Stimulated activated naive CD8-positive, alpha-beta T cell treated with anti-CD3 and anti-CD28 coated beads, Interleukin-15, Interleukin-2, amounts not matched to agents 100 ng/mL and 50 ng/mL, for 24 hours (primary cell): ENCODE results near the gene SELENOW.
"Not testable (repeated sequence)": the region's sequence is repeated elsewhere in the genome, so short reads cannot be mapped to it uniquely, and the experiment has no call there.

Experiments
- H3K27ac Mint-ChIP-seq: one replicate; pipeline ENCODE4 v1.8.0; 2021; ENCODE audit warnings: mild to moderate bottlenecking, mixed read lengths
- H3K27me3 Mint-ChIP-seq: one replicate; pipeline ENCODE4 v1.8.0; 2021; ENCODE audit warnings: mixed read lengths
- H3K36me3 Mint-ChIP-seq: one replicate; pipeline ENCODE4 v1.8.0; 2021; ENCODE audit warnings: low read depth, mixed read lengths
- H3K4me1 Mint-ChIP-seq: one replicate; pipeline ENCODE4 v1.8.0; 2021; ENCODE audit warnings: low read depth, mixed read lengths
- H3K4me3 Mint-ChIP-seq: one replicate; pipeline ENCODE4 v1.8.0; 2021; ENCODE audit warnings: mild to moderate bottlenecking, mixed read lengths
- H3K9me3 Mint-ChIP-seq: one replicate; pipeline ENCODE4 v1.8.0; 2021; ENCODE audit warnings: mixed read lengths

Gene SELENOW

DNA sequence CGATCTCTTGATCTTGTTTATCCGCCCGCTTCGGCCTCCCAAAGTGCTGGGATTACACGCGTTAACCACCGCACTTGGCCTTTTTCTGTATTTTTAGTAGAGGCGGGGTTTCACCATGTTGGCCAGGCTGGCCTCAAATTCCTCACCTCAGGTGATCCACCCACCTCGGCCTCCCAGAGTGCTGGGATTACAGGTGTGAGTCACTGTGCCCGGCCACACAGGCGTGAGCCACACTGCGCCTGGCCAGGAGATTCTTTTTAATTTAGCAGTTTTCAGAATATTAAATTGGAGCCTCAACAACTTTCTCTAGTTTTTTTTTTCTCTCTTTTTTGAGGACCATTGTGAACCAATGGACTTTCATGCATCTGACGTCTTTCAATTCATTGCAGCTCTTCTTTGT, 11.3 kb downstream of the SELENOW start:
- H3K4me3 Mint-ChIP-seq, H3K36me3 Mint-ChIP-seq, H3K27me3 Mint-ChIP-seq, H3K4me1 Mint-ChIP-seq, H3K27ac Mint-ChIP-seq, H3K9me3 Mint-ChIP-seq: not testable (repeated sequence)

DNA sequence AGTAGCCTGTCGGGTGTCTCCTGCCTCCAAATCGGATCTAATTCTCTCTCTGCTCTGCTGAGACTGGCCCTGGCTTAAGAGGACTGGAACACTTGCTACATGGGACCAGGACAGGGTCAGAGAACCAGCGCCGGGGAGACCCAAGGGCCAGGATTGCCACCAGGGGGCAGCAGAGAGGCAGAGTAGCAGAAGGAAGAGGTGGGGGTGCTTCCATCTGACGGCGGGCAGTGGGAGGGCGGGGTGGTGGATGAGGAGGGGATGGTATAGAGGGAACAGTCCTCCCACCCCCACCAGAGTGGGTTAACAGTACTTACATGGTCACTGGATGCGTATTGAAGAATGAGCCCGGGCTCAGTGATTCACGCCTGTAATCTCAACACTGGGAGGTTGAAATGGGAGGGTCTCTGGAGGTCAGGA, 11.9 kb downstream of the SELENOW start:
- no peak overlapping the region for H3K27ac Mint-ChIP-seq
- no peak overlapping the region for H3K4me3 Mint-ChIP-seq
- no peaks in the 10 kb centered on the region for H3K9me3 Mint-ChIP-seq
- peaks cover 3% of the 10 kb centered on the region for H3K36me3 Mint-ChIP-seq
- H3K27me3 Mint-ChIP-seq, result no peaks in the 10 kb centered on the region
- H3K4me1 Mint-ChIP-seq, result peaks cover 5% of the 10 kb centered on the region

GRCh38 chr19:47792616-47793015, 14.1 kb downstream of the SELENOW start:
- H3K4me1 Mint-ChIP-seq, result peaks cover 5% of the 10 kb centered on the region
- H3K27me3 Mint-ChIP-seq, result peaks cover 3% of the 10 kb centered on the region
- no peaks in the 10 kb centered on the region for H3K9me3 Mint-ChIP-seq
- no peaks in the 10 kb centered on the region for H3K36me3 Mint-ChIP-seq
- H3K4me3 Mint-ChIP-seq, result no peak overlapping the region
- no peak overlapping the region for H3K27ac Mint-ChIP-seq

DNA sequence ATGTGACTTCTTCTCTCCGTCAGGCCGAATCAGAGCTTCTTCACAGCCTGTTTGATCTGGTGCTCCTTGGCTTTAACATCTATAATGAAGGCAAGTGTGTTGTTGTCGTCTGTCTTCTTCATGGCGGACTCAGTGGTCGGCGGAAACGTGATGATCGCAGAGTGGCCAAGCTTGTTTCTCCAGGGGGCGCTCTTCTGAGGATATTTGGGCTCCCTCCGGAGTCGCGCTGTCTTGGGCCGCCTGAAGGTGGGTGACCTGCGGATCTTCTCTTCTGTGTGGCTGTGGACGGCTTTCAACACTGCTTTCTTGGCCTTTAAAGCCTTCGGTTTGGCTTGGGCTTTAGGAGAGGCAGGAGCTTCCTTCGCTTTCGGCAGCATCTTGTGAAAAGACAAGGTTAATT, 16.0 kb downstream of the SELENOW start:
- H3K9me3 Mint-ChIP-seq, result no peaks in the 10 kb centered on the region
- H3K36me3 Mint-ChIP-seq, result no peaks in the 10 kb centered on the region
- H3K4me1 Mint-ChIP-seq, result no peaks in the 10 kb centered on the region
- no peak overlapping the region for H3K4me3 Mint-ChIP-seq
- peaks cover 3% of the 10 kb centered on the region for H3K27me3 Mint-ChIP-seq
- no peak overlapping the region for H3K27ac Mint-ChIP-seq

GRCh38 chr19:47796785-47797184, 18.3 kb downstream of the SELENOW start:
- H3K27ac Mint-ChIP-seq, result no peak overlapping the region
- H3K27me3 Mint-ChIP-seq, result peaks cover 3% of the 10 kb centered on the region
- no peak overlapping the region for H3K4me3 Mint-ChIP-seq
- H3K36me3 Mint-ChIP-seq, result no peaks in the 10 kb centered on the region
- H3K4me1 Mint-ChIP-seq, result no peaks in the 10 kb centered on the region
- peaks cover 5% of the 10 kb centered on the region for H3K9me3 Mint-ChIP-seq

- no peak overlapping the region for H3K4me3 Mint-ChIP-seq
- no peak overlapping the region for H3K27ac Mint-ChIP-seq
- peaks cover 3% of the 10 kb centered on the region for H3K27me3 Mint-ChIP-seq
- peaks cover 5% of the 10 kb centered on the region for H3K9me3 Mint-ChIP-seq
- no peaks in the 10 kb centered on the region for H3K4me1 Mint-ChIP-seq
- no peaks in the 10 kb centered on the region for H3K36me3 Mint-ChIP-seq
Observed at GRCh38 chr19:47797996-47798903, 19.7 kb downstream of the SELENOW start.

- H3K36me3 Mint-ChIP-seq, result no peaks in the 10 kb centered on the region
- no peak overlapping the region for H3K27ac Mint-ChIP-seq
- H3K27me3 Mint-ChIP-seq, result peaks cover 3% of the 10 kb centered on the region
Observed at GRCh38 chr19:47798904-47799266, 20.4 kb downstream of the SELENOW start.

GRCh38 chr19:47801270-47801669, 22.8 kb downstream of the SELENOW start:
- H3K36me3 Mint-ChIP-seq, result no peaks in the 10 kb centered on the region
- no peaks in the 10 kb centered on the region for H3K4me1 Mint-ChIP-seq
- no peaks in the 10 kb centered on the region for H3K27me3 Mint-ChIP-seq
- H3K27ac Mint-ChIP-seq, result no peak overlapping the region
- no peak overlapping the region for H3K4me3 Mint-ChIP-seq
- peaks cover 5% of the 10 kb centered on the region for H3K9me3 Mint-ChIP-seq

More at GRCh38 chr19:47798904-47799266, 20.4 kb downstream of the SELENOW start:
- H3K4me3 Mint-ChIP-seq, result no peak overlapping the region
- peaks cover 5% of the 10 kb centered on the region for H3K9me3 Mint-ChIP-seq
- H3K4me1 Mint-ChIP-seq, result no peaks in the 10 kb centered on the region

DNA sequence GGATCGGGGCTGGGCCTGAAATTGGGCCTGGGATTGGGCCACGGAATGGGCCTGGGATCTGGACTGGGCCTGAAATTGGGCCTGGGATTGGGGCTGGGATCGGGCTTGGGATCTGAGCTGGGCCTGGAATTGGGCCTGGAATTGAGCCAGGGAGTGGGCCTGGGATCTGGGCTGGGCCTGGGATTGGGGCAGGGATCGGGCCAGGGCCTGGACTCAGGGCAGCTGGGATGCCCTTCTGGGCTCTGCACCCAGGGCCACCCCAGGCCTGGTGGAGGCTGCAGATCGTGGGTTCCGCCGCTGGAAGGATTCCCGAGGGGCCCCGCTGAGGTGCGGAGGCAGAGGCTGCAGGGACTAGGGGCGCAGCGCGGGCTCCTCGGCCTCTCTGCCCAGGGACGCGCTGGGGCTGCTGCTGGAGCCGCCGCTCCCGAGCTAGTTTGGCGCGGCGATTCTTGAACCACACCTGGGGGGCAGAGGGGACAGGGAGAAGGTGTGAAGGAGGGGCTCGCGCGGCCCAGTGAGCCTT, 24.1 kb downstream of the SELENOW start:
- Mint-ChIP-seq H3K9me3 (peaks cover 5% of the 10 kb centered on the region), H3K27me3 (no peaks in the 10 kb centered on the region), H3K36me3 (no peaks in the 10 kb centered on the region), H3K4me3 (no peak overlapping the region), H3K4me1 (no peaks in the 10 kb centered on the region), H3K27ac (no peak overlapping the region)

DNA sequence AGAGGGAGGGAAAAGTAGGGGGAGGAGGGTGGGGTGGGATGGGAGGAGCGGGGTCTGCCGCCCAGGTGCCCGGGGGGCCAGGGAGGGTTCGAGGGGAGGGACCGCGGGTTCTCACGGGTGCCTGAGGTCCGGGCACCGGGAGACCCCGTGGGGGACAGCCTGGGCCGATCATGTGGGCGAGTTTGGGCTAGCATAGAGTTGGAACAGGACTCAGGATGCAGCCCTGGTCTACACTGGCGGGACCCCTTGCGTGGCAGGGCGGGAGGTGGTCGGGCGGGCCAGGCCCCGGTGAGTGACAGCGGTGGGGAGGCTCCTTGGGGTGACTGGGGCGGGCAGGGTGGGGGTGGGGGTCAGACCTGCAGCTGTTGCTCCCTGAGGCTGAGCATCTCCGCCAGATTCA, 24.6 kb downstream of the SELENOW start:
- H3K4me1 Mint-ChIP-seq, H3K27me3 Mint-ChIP-seq, H3K4me3 Mint-ChIP-seq, H3K27ac Mint-ChIP-seq, H3K36me3 Mint-ChIP-seq, H3K9me3 Mint-ChIP-seq: not testable (repeated sequence)

DNA sequence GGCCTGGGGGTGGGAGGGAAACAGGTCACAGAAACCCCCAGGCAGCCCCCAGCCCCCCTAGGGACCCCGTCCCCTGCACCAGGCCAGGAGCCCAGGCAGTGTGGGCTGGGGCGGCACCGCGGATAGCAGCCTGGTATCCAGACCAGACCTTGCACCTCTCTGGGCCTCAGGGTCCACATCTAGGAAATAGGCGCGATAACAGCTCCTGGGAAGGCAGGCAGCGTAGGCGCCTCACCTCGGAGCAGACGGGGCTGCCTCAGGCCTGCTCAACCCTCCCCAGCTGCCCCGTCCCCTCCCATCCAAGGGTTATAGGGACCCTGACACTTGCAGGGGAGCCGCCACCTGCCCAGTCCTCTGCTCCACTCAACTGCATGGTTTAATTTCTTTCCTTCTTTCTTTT, 25.2 kb downstream of the SELENOW start:
- not testable (repeated sequence) for H3K27ac Mint-ChIP-seq, H3K27me3 Mint-ChIP-seq

DNA sequence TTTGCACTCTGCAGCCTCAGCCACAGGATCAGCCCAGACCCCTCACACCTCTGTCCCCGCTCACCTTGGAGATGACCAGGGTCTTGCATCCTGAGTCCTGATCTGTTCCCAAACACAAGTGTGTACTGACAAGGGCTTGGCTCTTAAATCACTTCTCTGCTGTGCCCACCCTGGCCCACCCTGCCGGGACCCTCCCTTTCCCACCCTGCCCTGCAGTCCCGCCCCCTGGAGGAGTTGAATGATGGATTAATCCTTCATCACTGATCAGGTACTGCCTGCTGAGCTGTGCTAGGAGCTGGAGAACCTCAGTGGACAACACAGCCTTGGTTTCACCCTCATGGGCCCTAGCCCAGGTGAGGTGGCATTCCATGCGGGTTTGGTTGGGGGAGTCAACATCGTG, 25.9 kb downstream of the SELENOW start, which contains the start of gene TPRX1:
TSS of gene TPRX1 (minus strand) at position 101 of the 400 bp plus-strand sequence. CDS start at position 89, 12 bp downstream.
- not testable (repeated sequence) for H3K36me3 Mint-ChIP-seq, H3K4me1 Mint-ChIP-seq, H3K27ac Mint-ChIP-seq, H3K27me3 Mint-ChIP-seq, H3K4me3 Mint-ChIP-seq, H3K9me3 Mint-ChIP-seq

More for the DNA sequence above, 25.2 kb downstream of the SELENOW start:
- not testable (repeated sequence) for H3K4me1 Mint-ChIP-seq, H3K4me3 Mint-ChIP-seq, H3K36me3 Mint-ChIP-seq, H3K9me3 Mint-ChIP-seq

- Mint-ChIP-seq H3K27ac (no peak overlapping the region), H3K4me1 (no peaks in the 10 kb centered on the region), H3K27me3 (peaks cover 5% of the 10 kb centered on the region), H3K36me3 (no peaks in the 10 kb centered on the region), H3K9me3 (peaks cover 5% of the 10 kb centered on the region), H3K4me3 (no peak overlapping the region)
Observed at GRCh38 chr19:47805313-47805712, 26.8 kb downstream of the SELENOW start.

DNA sequence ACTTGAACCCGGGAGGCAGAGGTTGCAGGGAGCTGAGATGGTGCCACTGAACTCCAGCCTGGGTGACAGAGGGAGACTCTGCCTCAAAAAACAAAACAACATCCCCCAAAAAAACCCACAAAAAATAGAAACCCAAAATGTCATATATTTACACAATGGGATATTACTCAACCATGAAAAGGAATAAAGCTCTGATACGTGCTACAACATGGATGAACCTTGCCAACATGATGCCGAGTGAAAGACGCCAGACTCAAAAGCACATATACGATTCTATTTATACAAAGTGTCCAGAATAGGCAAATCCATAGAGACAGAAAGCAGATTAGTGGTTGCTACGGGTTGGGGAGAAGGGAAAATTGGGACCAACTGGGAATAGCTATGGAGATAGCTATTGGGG, 27.9 kb downstream of the SELENOW start:
- no peaks in the 10 kb centered on the region for H3K9me3 Mint-ChIP-seq
- peaks cover 5% of the 10 kb centered on the region for H3K27me3 Mint-ChIP-seq
- H3K4me1 Mint-ChIP-seq, result no peaks in the 10 kb centered on the region
- no peaks in the 10 kb centered on the region for H3K36me3 Mint-ChIP-seq
- no peak overlapping the region for H3K4me3 Mint-ChIP-seq
- no peak overlapping the region for H3K27ac Mint-ChIP-seq

DNA sequence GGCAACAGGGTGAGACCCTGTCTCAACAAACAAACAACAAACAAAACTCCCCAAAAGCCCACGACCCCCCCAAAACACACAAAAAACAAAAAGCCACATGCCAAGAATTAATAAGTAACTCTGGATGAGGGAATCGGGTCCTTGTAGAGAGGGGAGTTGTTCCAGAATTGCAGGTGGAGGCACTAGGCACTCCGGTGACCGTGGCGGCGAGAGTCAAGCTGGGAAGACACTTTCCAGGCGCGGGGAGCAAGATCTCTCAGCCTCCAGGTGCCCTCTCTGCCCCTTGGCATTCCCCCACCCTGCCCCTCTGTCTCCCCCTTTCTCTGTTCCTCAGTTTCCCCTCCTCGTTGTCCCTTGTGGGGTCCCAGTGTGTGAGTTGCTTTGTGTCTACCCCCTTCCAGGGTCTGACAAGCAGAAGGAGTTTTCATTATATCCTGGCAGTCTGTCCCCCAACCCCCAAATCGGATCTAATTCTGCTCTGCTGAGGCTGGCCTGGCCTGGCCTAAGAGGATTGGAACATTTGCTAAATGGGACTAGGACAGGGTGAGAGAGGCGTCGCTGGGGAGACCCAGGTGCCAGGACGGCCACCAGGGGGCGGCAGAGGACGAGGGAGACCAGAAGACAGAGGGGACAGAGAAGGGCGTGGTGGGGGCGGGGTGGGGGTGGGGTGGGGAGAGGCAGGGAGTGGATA, 34.9 kb downstream of the SELENOW start:
- no peak overlapping the region for H3K4me3 Mint-ChIP-seq
- H3K36me3 Mint-ChIP-seq, result no peaks in the 10 kb centered on the region
- peaks cover 12% of the 10 kb centered on the region for H3K27me3 Mint-ChIP-seq
- no peaks in the 10 kb centered on the region for H3K9me3 Mint-ChIP-seq
- H3K4me1 Mint-ChIP-seq, result no peaks in the 10 kb centered on the region
- no peak overlapping the region for H3K27ac Mint-ChIP-seq
